Head of caudate nucleus (tissue), 42 donors: ENCODE results near the gene RPL26.
"Not testable (repeated sequence)": the region's sequence is repeated elsewhere in the genome, so short reads cannot be mapped to it uniquely, and the experiment has no call there.

ENCODE experiments used
- DNase-seq, 42 donors: peaks; one replicate each; pipeline versions ENCODE4 v3.0.0 to v3.0.0-alpha.2; 2020 to 2021; ENCODE audit warnings: mixed read lengths in 7 of 42
- intact Hi-C: fragments of 100-400 bp; cut with DNase I; formaldehyde crosslinking; loops from one replicate; pipeline ENCODE4 v1.15.0; 2022

RPL26 gene

GRCh38 chr17:8375738-8376259 is 7.2 kb downstream of the RPL26 start:
- DNase-seq: peak in 27 of 42 donors; percentile 18 to 69 (median 34)
- intact Hi-C loops: no loop called here

- intact Hi-C loops: not testable (repeated sequence)
Observed at GRCh38 chr17:8373856-8374255, 9.1 kb downstream of the RPL26 start.

GRCh38 chr17:8372422-8372821 is 10.6 kb downstream of the RPL26 start:
- intact Hi-C loops: no loop called here
- no peak for DNase-seq

More at GRCh38 chr17:8373856-8374255, 9.1 kb downstream of the RPL26 start:
- not testable (repeated sequence) for DNase-seq

GRCh38 chr17:8371786-8372185 is 11.2 kb downstream of the RPL26 start:
- intact Hi-C loops: no loop called here
- no peak for DNase-seq

- DNase-seq: no peak
- intact Hi-C loops: no loop called here
Observed at GRCh38 chr17:8369944-8370343, 13.0 kb downstream of the RPL26 start.

GRCh38 chr17:8368193-8368592 is 14.8 kb downstream of the RPL26 start:
- no peak for DNase-seq
- intact Hi-C loops: no loop called here

GRCh38 chr17:8366231-8366630 is 16.8 kb downstream of the RPL26 start:
- intact Hi-C loops: no loop called here
- no peak for DNase-seq

- no peak for DNase-seq
- intact Hi-C loops: no loop called here
Observed at GRCh38 chr17:8365143-8365542, 17.9 kb downstream of the RPL26 start.

GRCh38 chr17:8362651-8363332 is 20.2 kb downstream of the RPL26 start:
- peak in 7 of 42 donors; percentile 20 to 69 (median 34) for DNase-seq
- intact Hi-C loops: no loop called here

- DNase-seq: no peak
- intact Hi-C loops: no loop called here
Observed at GRCh38 chr17:8360751-8361150, 22.2 kb downstream of the RPL26 start.

- intact Hi-C loops: no loop called here
Observed at GRCh38 chr17:8360260-8360659, 22.7 kb downstream of the RPL26 start.

GRCh38 chr17:8359769-8360168 is 23.2 kb downstream of the RPL26 start:
- DNase-seq: peak in 22 of 42 donors; percentile 20 to 70 (median 42)
- intact Hi-C loops: no loop called here

More at GRCh38 chr17:8360260-8360659, 22.7 kb downstream of the RPL26 start:
- no peak for DNase-seq

- DNase-seq: no peak
Observed at GRCh38 chr17:8357910-8358309, 25.1 kb downstream of the RPL26 start.

GRCh38 chr17:8354236-8354635 is 28.8 kb downstream of the RPL26 start:
- intact Hi-C loops: no loop called here
- DNase-seq: no peak

More at GRCh38 chr17:8357910-8358309, 25.1 kb downstream of the RPL26 start:
- intact Hi-C loops: no loop called here

GRCh38 chr17:8353736-8354135 is 29.3 kb downstream of the RPL26 start:
- no peak for DNase-seq
- intact Hi-C loops: no loop called here

GRCh38 chr17:8350339-8350738 is 32.7 kb downstream of the RPL26 start:
- DNase-seq: no peak
- intact Hi-C loops: no loop called here

GRCh38 chr17:8347001-8347400 is 36.0 kb downstream of the RPL26 start:
- intact Hi-C loops, DNase-seq: not testable (repeated sequence)

- no peak for DNase-seq
- intact Hi-C loops: no loop called here
Observed at GRCh38 chr17:8345951-8346665, 36.9 kb downstream of the RPL26 start.

- DNase-seq: no peak
- intact Hi-C loops: no loop called here
Observed at GRCh38 chr17:8345052-8345690, 37.8 kb downstream of the RPL26 start.

GRCh38 chr17:8341456-8341855 is 41.5 kb downstream of the RPL26 start:
- intact Hi-C loops: no loop called here
- no peak for DNase-seq
